ENCODE data around the gene CEPT1. TPM values are rescaled to one million over a fixed set of nuclear protein-coding genes. Genes with fewer than 3 reads are reported as not detected.

CEPT1 gene
- total and polyA plus RNA-seq, 9 of the 15 experiments (the other 6 are each of a cell fraction or from before 2014, with no cell fraction given): 24.4 to 72.6 (median 42.4) TPM

GRCh38 chr1:111101854-111102642, 38.0 kb upstream of the CEPT1 start (continued):
- TF ChIP-seq CUX1 (CRISPR knock-in tag; IDR thresholded peaks at IDR 0.05): no peak
- no peak for TF ChIP-seq ZBTB1 (CRISPR knock-in tag; IDR thresholded peaks at IDR 0.05; ENCODE audit: borderline replicate concordance, low read depth)
- no peak for TF ChIP-seq SMC3 (conservative IDR thresholded peaks at IDR 0.05; ENCODE audit: insufficient read depth, low read depth, low read length)
- peak; percentile 59 for TF ChIP-seq TAF9B (IDR thresholded peaks at IDR 0.05; ENCODE audit: partially characterized antibody)
- TF ChIP-seq ZNF384 (IDR thresholded peaks at IDR 0.05; ENCODE audit: low read depth, low read length): no peak
- peak; percentile 68; the same call in 1 of the 2 replicates for TF ChIP-seq L3MBTL2 (IDR thresholded peaks at IDR 0.05)
- TF ChIP-seq TAF7 (tag; IDR thresholded peaks at IDR 0.05): 0 out of 2 replicates have a peak, but pooled peaks have one; percentile 13
- TF ChIP-seq ZNF740 (CRISPR knock-in tag; IDR thresholded peaks at IDR 0.05): no peak
- TF ChIP-seq ZNF740 (tag; IDR thresholded peaks at IDR 0.05): no peak
- TF ChIP-seq TRIM28 (IDR thresholded peaks at IDR 0.05): no peak
- peak in 1 of 2 experiments; percentile 40; a peak in 1 of 4 replicates for TF ChIP-seq MAZ (CRISPR knock-in tag; conservative IDR thresholded peaks at IDR 0.05 in 1 of 2, IDR thresholded peaks at IDR 0.05 in 1 of 2)
- TF ChIP-seq ZNF592 (IDR thresholded peaks at IDR 0.05): peak; percentile 93
- no peak for TF ChIP-seq ZNF444 (CRISPR knock-in tag; IDR thresholded peaks at IDR 0.05)
- no peak for TF ChIP-seq ZNF436 (CRISPR knock-in tag; IDR thresholded peaks at IDR 0.05)
- TF ChIP-seq DLX4 (CRISPR knock-in tag; IDR thresholded peaks at IDR 0.05): no peak
- no peak for TF ChIP-seq RBM39 (optimal IDR thresholded peaks at IDR 0.05; ENCODE audit: low read depth, low read length)

Measured in K562 (cell line).